ENCODE results near the gene CD52. TPM values are rescaled to one million over a fixed set of nuclear protein-coding genes. Genes with fewer than 3 reads are reported as not detected.
A peak's percentile ranks its signal among the peaks of the same experiment; 100 is the strongest.

The CD52 gene
- total and polyA plus RNA-seq, 4 experiments from 2014 or later = 1,302 to 12,303 (median 4,992) TPM

DNA sequence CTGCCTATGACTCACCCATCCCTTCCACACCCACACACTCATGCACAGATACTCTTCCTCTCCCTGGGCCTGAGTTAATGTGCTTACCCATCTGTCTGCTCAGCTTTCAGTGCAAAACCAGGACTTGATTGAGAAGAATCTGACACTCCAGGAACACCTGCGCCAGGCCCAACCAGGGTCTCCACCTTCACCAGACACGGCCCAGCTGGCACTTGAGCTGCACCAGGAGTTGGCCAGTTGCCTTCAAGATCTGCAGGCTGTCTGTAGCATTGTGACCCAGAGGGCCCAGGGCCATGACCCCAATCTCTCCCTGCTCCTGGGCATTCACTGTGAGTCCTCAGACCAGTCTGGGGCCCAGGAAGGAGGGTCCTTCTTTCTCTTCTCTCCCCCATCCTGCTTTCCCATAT is 41.3 kb upstream of the CD52 start:
- Histone ChIP-seq H3K4me1 (ENCODE audit: insufficient read depth, low read length) (peaks cover 56% of the 10 kb centered on the region), H3K27me3 (ENCODE audit: insufficient read depth, low read length) (no peaks in the 10 kb centered on the region), H3K27ac (ENCODE audit: low read depth, low read length) (peak overlapping the region; percentile 82), H3K36me3 (ENCODE audit: insufficient read depth, low read length) (peaks cover 6% of the 10 kb centered on the region), H3K4me3 (ENCODE audit: low read length in 2 of 2) (no peak overlapping the region), H3K9me3 (ENCODE audit: control insufficient read depth in 1 of 2, low read length in 2 of 2) (no peaks in the 10 kb centered on the region)
- ChIA-PET POLR2A (ENCODE audit: partially characterized antibody) (interaction anchor here (0.6 to 38.6 kb wide), 15 partner anchors 12 to 164 kb away, joined by 3 to 3358 read pairs (median 8); partner anchors contain the start of genes CD52, CEP85, DHDDS and UBXN11), CTCF (ENCODE audit: partially characterized antibody) (interaction anchor here (0.7 to 21.6 kb wide), 18 partner anchors 10 to 144 kb away, joined by 3 to 1027 read pairs (median 12); partner anchors contain the start of genes CD52, CEP85, UBXN11 and ZNF593)
- Mint-ChIP-seq H3K9me3 (no peaks in the 10 kb centered on the region), H3K4me1 (peaks cover 37 to 58% (median 47%) of the 10 kb centered on the region in 4 donors), H3K27ac (peak overlapping the region; percentile 94 to 100 (median 98)), H3K27me3 (no peaks in the 10 kb centered on the region), H3K4me3 (peak overlapping the region; percentile 15 to 90 (median 68)), H3K36me3 (peaks cover 17 to 44% of the 10 kb centered on the region in 2 donors)
- DNase-seq = no peak
- intact Hi-C loops (cut with micrococcal nuclease) = loop anchor here (1.0 to 2.0 kb wide), 4 partner anchors 8 to 194 kb away; partner anchors contain the start of gene CEP85

DNA sequence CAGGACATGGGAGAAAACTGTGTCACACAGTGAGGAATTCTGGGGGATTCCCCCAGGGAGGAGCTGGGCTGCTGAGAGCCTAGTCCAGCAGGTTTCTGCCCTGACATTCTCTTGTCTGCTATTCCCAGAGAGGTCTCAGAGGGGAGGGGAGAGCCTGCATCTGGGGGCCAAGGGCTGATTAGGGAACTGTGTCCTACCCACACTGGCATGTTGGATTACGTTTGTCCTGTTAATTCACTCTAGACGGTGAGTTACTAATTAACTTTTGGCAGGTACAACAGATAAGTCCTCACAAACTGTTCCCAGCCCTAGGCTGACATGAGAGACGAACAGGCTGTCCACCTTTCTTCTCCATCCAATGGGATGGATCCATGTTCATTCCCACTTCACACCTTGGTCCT is 40.5 kb upstream of the CD52 start:
- Mint-ChIP-seq H3K4me3 (peak overlapping the region in 5 of 8 donors; percentile 32 to 90 (median 64)), H3K27ac (peak overlapping the region; percentile 94 to 100 (median 98)), H3K9me3 (no peaks in the 10 kb centered on the region), H3K27me3 (no peaks in the 10 kb centered on the region), H3K4me1 (peaks cover 42 to 66% (median 54%) of the 10 kb centered on the region in 4 donors), H3K36me3 (peaks cover 14 to 40% of the 10 kb centered on the region in 2 donors)
- Histone ChIP-seq H3K9me3 (ENCODE audit: control insufficient read depth in 1 of 2, low read length in 2 of 2) (no peaks in the 10 kb centered on the region), H3K4me1 (ENCODE audit: insufficient read depth, low read length) (peaks cover 64% of the 10 kb centered on the region), H3K27me3 (ENCODE audit: insufficient read depth, low read length) (no peaks in the 10 kb centered on the region), H3K36me3 (ENCODE audit: insufficient read depth, low read length) (peaks cover 12% of the 10 kb centered on the region), H3K4me3 (ENCODE audit: low read length in 2 of 2) (no peak overlapping the region), H3K27ac (ENCODE audit: low read depth, low read length) (peak overlapping the region; percentile 82)
- no peak for DNase-seq
- POLR2A ChIA-PET (ENCODE audit: partially characterized antibody) = interaction anchor here (1.0 to 38.6 kb wide), 7 partner anchors 11 to 101 kb away, joined by 4 to 3358 read pairs (median 19); partner anchors contain the start of genes CD52 and UBXN11
- intact Hi-C loops (cut with micrococcal nuclease) = loop anchor here (2.0 kb wide), 2 partner anchors 42 to 194 kb away; partner anchors contain the start of gene CEP85
- CTCF ChIA-PET (ENCODE audit: partially characterized antibody) = interaction anchor here (0.8 to 21.6 kb wide), 13 partner anchors 10 to 143 kb away, joined by 3 to 1027 read pairs (median 22); partner anchors contain the start of genes CD52, CEP85, UBXN11 and ZNF593

DNA sequence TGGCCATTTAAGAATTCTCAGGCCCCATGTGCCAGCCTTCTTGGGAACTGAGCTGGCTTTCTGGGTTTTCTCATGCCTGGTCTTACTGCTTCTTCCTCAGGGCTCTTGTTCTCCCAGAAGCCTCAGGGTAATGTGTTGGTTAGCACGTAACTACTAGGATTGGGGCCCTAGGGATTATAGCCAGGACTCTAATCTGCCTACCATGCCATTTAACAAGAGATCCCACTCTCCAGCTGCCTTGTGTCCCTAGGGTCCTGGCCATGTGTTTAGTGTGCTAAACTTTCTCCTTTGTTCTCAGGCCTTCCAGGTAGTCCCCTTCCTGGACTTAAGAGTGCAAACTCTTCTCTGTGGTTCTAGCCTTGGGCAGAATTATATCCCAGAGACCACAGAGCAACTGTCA is 40.0 kb upstream of the CD52 start:
- Histone ChIP-seq H3K27me3 (ENCODE audit: insufficient read depth, low read length) (no peaks in the 10 kb centered on the region), H3K27ac (ENCODE audit: low read depth, low read length) (peak overlapping the region; percentile 82), H3K4me3 (ENCODE audit: low read length in 2 of 2) (no peak overlapping the region), H3K36me3 (ENCODE audit: insufficient read depth, low read length) (peaks cover 12% of the 10 kb centered on the region), H3K9me3 (ENCODE audit: control insufficient read depth in 1 of 2, low read length in 2 of 2) (no peaks in the 10 kb centered on the region), H3K4me1 (ENCODE audit: insufficient read depth, low read length) (peaks cover 69% of the 10 kb centered on the region)
- no peak for DNase-seq
- Mint-ChIP-seq H3K36me3 (peaks cover 12 to 43% of the 10 kb centered on the region in 2 donors), H3K4me3 (peak overlapping the region in 3 of 8 donors; percentile 50 to 89 (median 71)), H3K27ac (peak overlapping the region; percentile 94 to 100 (median 96)), H3K9me3 (no peaks in the 10 kb centered on the region), H3K4me1 (peaks cover 45 to 70% (median 59%) of the 10 kb centered on the region in 4 donors), H3K27me3 (no peaks in the 10 kb centered on the region)
- intact Hi-C loops (cut with micrococcal nuclease) = loop anchor here (2.0 kb wide), 2 partner anchors 43 to 193 kb away; partner anchors contain the start of gene CEP85
- CTCF ChIA-PET (ENCODE audit: partially characterized antibody) = interaction anchor here (0.6 to 21.6 kb wide), 9 partner anchors 9 to 139 kb away, joined by 3 to 1027 read pairs (median 63); partner anchors contain the start of genes CD52, UBXN11 and ZNF593
- POLR2A ChIA-PET (ENCODE audit: partially characterized antibody) = interaction anchor here (0.5 to 38.6 kb wide), 9 partner anchors 10 to 194 kb away, joined by 3 to 3358 read pairs (median 8); partner anchors contain the start of genes CD52, HMGN2 and UBXN11

DNA sequence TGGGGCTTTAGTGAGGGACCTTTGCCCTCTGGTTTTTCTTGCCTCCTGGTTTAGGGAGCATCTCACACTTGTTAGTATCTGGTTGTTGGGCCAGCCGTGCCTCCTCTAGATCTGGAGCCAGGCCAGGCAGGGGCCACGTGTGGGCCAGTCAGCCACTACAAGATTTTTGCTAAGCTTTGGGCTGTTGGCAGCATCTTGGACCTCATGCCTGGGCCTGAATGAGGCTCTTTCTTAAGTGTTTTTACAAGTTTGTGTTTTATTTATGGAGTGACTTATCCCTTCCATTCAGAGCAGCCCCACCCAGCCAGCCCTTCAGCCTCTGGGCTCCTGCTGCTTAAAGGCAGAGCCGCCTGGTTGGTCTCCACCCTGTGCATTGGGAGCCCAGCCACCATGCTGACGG is 39.5 kb upstream of the CD52 start:
- Histone ChIP-seq H3K27me3 (ENCODE audit: insufficient read depth, low read length) (no peaks in the 10 kb centered on the region), H3K9me3 (ENCODE audit: control insufficient read depth in 1 of 2, low read length in 2 of 2) (no peaks in the 10 kb centered on the region), H3K36me3 (ENCODE audit: insufficient read depth, low read length) (peaks cover 12% of the 10 kb centered on the region), H3K27ac (ENCODE audit: low read depth, low read length) (peak overlapping the region; percentile 82), H3K4me1 (ENCODE audit: insufficient read depth, low read length) (peaks cover 74% of the 10 kb centered on the region), H3K4me3 (ENCODE audit: low read length in 2 of 2) (no peak overlapping the region)
- Mint-ChIP-seq H3K36me3 (peaks cover 9 to 46% of the 10 kb centered on the region in 2 donors), H3K4me1 (peaks cover 51 to 76% (median 64%) of the 10 kb centered on the region in 4 donors), H3K27me3 (no peaks in the 10 kb centered on the region), H3K9me3 (no peaks in the 10 kb centered on the region), H3K27ac (peak overlapping the region; percentile 94 to 98 (median 95)), H3K4me3 (peak overlapping the region; percentile 34 to 89 (median 56))
- ChIA-PET POLR2A (ENCODE audit: partially characterized antibody) (interaction anchor here (0.5 to 38.6 kb wide), 9 partner anchors 10 to 193 kb away, joined by 3 to 3358 read pairs (median 8); partner anchors contain the start of genes CD52, HMGN2 and UBXN11), CTCF (ENCODE audit: partially characterized antibody) (interaction anchor here (0.6 to 21.6 kb wide), 7 partner anchors 9 to 138 kb away, joined by 3 to 1027 read pairs (median 66); partner anchors contain the start of genes CD52 and UBXN11)
- intact Hi-C loops (cut with micrococcal nuclease) = no loop called here
- DNase-seq = no peak

DNA sequence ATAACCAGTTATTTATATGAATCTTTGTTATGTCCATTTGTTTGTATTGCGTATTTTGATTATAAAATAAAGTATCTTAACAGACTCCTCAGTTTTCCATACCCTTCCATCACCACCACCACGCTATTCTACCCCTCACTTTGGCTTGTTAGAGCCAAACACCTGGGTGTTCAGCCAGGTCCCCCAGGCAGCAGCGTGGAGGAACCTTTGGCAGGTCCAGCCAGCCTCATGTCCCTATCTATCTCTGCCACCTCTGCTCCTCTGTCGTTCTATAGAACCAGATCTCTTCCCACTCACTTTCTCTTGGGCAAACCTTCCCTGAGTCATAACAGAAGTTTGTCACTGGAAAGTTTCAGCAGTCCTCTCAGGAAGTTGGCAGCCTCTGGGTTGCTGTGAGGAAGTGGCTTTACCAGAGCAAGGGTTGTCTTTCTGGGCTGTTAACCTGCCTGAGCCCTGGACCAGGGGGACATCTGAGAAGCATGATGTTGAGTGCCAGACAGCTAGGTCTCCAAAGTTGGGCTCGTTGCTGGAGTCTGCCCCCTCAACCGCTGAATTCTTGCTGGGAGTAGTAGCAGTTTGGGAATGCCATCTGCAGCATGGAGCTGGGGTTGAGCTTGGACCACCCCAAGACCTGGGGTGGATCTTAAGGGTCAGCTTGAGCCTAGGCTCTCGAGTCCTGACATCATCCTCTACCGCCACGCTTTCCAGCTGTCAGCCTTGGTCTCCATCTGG is 38.9 kb upstream of the CD52 start:
- H3K4me3 ChIP-seq (ENCODE audit: low read length in 2 of 2) = peak overlapping the region; percentile 48 to 92
- ChIA-PET POLR2A (ENCODE audit: partially characterized antibody) (interaction anchor here (0.5 to 38.6 kb wide), 22 partner anchors 9 to 193 kb away, joined by 3 to 3358 read pairs (median 5); partner anchors contain the start of genes CD52, DHDDS, HMGN2 and PDIK1L), CTCF (ENCODE audit: partially characterized antibody) (interaction anchor here (0.9 to 21.6 kb wide), 8 partner anchors 8 to 153 kb away, joined by 3 to 1027 read pairs (median 64); partner anchors contain the start of genes CD52, DHDDS and UBXN11)
- peak overlapping the region; percentile 85 to 96 (median 88) for H3K4me3 Mint-ChIP-seq
- H3K9me3 ChIP-seq (ENCODE audit: control insufficient read depth in 1 of 2, low read length in 2 of 2) = no peaks in the 10 kb centered on the region
- peaks cover 80% of the 10 kb centered on the region for H3K4me1 ChIP-seq (ENCODE audit: insufficient read depth, low read length)
- intact Hi-C loops (cut with micrococcal nuclease) = no loop called here
- peaks cover 12% of the 10 kb centered on the region for H3K36me3 ChIP-seq (ENCODE audit: insufficient read depth, low read length)
- peaks cover 9 to 51% of the 10 kb centered on the region in 2 donors for H3K36me3 Mint-ChIP-seq
- DNase-seq = peak in 2 of 5 donors; percentile 10 to 14
- peak overlapping the region; percentile 82 for H3K27ac ChIP-seq (ENCODE audit: low read depth, low read length)
- no peaks in the 10 kb centered on the region for H3K27me3 Mint-ChIP-seq
- H3K27me3 ChIP-seq (ENCODE audit: insufficient read depth, low read length) = no peaks in the 10 kb centered on the region
- H3K9me3 Mint-ChIP-seq = no peaks in the 10 kb centered on the region
- H3K4me1 Mint-ChIP-seq = peaks cover 55 to 82% (median 70%) of the 10 kb centered on the region in 4 donors
- peak overlapping the region; percentile 94 to 98 (median 96) for H3K27ac Mint-ChIP-seq

DNA sequence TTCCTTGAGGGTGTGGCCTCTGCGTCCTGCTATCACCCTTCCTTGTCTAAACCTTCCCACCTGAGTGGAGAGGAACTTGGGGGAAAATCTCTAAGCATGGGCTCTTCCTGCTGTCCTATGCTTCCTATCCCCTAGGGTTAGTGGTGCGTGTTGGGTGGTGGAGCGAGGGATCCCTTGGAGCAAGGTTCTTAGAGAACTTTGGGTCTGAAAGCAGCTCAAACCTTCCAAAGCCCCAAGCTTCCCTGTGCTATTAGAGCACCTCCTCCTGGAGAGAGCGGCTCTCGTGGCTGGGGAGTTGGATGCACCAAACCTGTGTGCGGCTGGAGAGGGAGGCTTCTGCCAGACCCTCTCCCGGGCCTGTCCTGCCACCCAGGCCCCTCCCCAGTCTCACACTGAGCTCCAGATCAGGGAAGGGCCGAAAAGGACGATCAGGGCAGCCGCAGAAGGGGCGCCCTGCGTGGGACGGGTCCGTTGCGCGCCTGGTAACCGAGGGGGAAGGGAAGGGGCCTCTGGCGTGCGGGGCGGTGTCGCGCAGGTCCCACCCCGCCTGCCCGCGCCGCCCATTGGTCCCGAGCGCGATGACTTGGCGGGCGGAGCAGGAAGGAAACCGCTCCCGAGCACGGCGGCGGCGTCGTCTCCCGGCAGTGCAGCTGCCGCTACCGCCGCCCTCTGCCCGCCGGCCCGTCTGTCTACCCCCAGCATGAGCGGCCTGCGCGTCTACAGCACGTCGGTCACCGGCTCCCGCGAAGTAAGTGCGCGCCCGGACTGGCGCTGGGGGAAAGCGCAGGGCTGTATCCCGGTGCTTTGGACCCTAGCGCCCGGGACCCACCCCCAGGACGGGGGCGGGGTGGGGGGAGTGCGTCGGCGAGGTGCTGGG is 38.1 kb upstream of the CD52 start, which contains the start of gene SH3BGRL3:
Gene SH3BGRL3 (plus strand): TSS at position 631 of the 877 bp plus-strand sequence. CDS start 70 bp downstream, at position 701.
- Mint-ChIP-seq H3K27me3 (no peaks in the 10 kb centered on the region), H3K4me1 (peaks cover 58 to 90% (median 76%) of the 10 kb centered on the region in 4 donors), H3K27ac (peak within 1 kb of the TSS; percentile 94 to 98 (median 97)), H3K36me3 (peaks cover 9 to 48% of the 10 kb centered on the region in 2 donors), H3K9me3 (no peaks in the 10 kb centered on the region), H3K4me3 (peak within 1 kb of the TSS; percentile 85 to 96 (median 90))
- ChIA-PET CTCF (ENCODE audit: partially characterized antibody) (interaction anchor here (0.9 to 21.6 kb wide), 8 partner anchors 7 to 153 kb away, joined by 3 to 1027 read pairs (median 34); partner anchors contain the start of genes CD52, DHDDS and UBXN11), POLR2A (ENCODE audit: partially characterized antibody) (interaction anchor here (0.6 to 38.6 kb wide), 22 partner anchors 8 to 192 kb away, joined by 3 to 3358 read pairs (median 6); partner anchors contain the start of genes CD52, CEP85, DHDDS and HMGN2)
- H3K9me3 ChIP-seq (ENCODE audit: control insufficient read depth in 1 of 2, low read length in 2 of 2) = no peaks in the 10 kb centered on the region
- peak within 1 kb of the TSS; percentile 82 for H3K27ac ChIP-seq (ENCODE audit: low read depth, low read length)
- H3K4me3 ChIP-seq (ENCODE audit: low read length in 2 of 2) = peak within 1 kb of the TSS; percentile 50 to 92
- H3K4me1 ChIP-seq (ENCODE audit: insufficient read depth, low read length) = peaks cover 88% of the 10 kb centered on the region
- H3K27me3 ChIP-seq (ENCODE audit: insufficient read depth, low read length) = no peaks in the 10 kb centered on the region
- DNase-seq = peak; percentile 83 to 88 (median 86)
- intact Hi-C loops (cut with micrococcal nuclease) = no loop called here
- H3K36me3 ChIP-seq (ENCODE audit: insufficient read depth, low read length) = peaks cover 12% of the 10 kb centered on the region
